ENCODE results near the gene MATN1. TPM values are rescaled to one million over a fixed set of nuclear protein-coding genes. Genes with fewer than 3 reads are reported as not detected.

The MATN1 gene, protein sequence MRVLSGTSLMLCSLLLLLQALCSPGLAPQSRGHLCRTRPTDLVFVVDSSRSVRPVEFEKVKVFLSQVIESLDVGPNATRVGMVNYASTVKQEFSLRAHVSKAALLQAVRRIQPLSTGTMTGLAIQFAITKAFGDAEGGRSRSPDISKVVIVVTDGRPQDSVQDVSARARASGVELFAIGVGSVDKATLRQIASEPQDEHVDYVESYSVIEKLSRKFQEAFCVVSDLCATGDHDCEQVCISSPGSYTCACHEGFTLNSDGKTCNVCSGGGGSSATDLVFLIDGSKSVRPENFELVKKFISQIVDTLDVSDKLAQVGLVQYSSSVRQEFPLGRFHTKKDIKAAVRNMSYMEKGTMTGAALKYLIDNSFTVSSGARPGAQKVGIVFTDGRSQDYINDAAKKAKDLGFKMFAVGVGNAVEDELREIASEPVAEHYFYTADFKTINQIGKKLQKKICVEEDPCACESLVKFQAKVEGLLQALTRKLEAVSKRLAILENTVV
- total RNA-seq (ENCODE audit: unreplicated experiment): 0.22 TPM
- long read RNA-seq: 0 reads

DNA sequence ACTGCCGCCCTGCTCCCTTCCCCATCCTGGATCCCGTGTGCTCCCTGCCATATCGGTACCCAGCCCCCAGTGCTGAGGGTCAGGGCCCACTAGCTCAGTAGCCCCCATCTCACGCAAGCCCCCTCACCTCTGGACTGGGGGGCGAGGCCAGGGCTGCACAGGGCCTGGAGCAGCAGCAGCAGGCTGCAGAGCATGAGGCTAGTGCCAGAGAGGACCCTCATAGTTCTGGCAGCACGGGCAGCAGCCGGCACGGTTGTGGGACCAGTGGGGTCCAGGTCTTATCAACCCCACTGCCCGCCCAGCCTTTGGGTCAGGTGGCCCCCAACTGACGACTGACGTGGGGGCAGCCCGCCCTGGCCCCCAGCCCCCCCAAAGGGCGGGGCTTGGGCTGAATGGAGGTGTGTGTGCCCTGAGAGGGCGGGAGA lies at the start of gene MATN1:
Gene MATN1, minus strand, starts transcription at position 255 of the 425 bp plus-strand sequence. Its CDS starts 34 bp downstream, at position 221.
- Mint-ChIP-seq H3K4me1 (ENCODE audit: low read depth, unreplicated experiment) (peaks cover 16% of the 10 kb centered on the region), H3K9me3 (ENCODE audit: unreplicated experiment) (peaks cover 3% of the 10 kb centered on the region), H3K36me3 (ENCODE audit: unreplicated experiment) (no peaks in the 10 kb centered on the region), H3K27ac (ENCODE audit: unreplicated experiment) (no peak within 1 kb of the TSS), H3K27me3 (ENCODE audit: unreplicated experiment) (peaks cover 1% of the 10 kb centered on the region), H3K4me3 (ENCODE audit: unreplicated experiment) (no peak within 1 kb of the TSS)
- no peak for DNase-seq
- TF ChIP-seq, protein P1, sequence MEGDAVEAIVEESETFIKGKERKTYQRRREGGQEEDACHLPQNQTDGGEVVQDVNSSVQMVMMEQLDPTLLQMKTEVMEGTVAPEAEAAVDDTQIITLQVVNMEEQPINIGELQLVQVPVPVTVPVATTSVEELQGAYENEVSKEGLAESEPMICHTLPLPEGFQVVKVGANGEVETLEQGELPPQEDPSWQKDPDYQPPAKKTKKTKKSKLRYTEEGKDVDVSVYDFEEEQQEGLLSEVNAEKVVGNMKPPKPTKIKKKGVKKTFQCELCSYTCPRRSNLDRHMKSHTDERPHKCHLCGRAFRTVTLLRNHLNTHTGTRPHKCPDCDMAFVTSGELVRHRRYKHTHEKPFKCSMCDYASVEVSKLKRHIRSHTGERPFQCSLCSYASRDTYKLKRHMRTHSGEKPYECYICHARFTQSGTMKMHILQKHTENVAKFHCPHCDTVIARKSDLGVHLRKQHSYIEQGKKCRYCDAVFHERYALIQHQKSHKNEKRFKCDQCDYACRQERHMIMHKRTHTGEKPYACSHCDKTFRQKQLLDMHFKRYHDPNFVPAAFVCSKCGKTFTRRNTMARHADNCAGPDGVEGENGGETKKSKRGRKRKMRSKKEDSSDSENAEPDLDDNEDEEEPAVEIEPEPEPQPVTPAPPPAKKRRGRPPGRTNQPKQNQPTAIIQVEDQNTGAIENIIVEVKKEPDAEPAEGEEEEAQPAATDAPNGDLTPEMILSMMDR (IDR thresholded peaks at IDR 0.05; ENCODE audit: partially characterized antibody, unreplicated experiment): no peak

DNA sequence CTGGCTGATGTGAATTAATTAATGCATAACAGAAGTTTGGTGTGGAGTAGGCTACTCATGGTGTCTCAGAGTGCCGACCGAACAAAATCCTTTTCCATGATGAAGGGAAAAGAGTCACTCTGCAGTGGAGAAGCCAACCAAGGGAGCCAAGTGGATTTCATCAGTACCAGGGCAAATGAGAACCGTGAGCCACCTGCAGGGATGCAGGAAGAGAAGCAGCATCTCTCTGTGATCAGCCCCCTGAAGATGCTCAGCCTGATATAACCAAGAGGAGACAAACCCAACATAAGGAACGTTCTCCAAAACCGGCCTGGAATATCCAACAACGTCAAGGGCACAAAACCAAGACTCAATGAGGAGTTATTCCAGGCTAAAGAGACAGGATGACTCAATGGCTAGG lies 47.6 kb upstream of the MATN1 start:
- TF ChIP-seq, protein P1 (IDR thresholded peaks at IDR 0.05; ENCODE audit: partially characterized antibody, unreplicated experiment): no peak
- no peaks in the 10 kb centered on the region for H3K4me1 Mint-ChIP-seq (ENCODE audit: low read depth, unreplicated experiment)
- no peaks in the 10 kb centered on the region for H3K36me3 Mint-ChIP-seq (ENCODE audit: unreplicated experiment)
- no peak overlapping the region for H3K4me3 Mint-ChIP-seq (ENCODE audit: unreplicated experiment)
- peaks cover 2% of the 10 kb centered on the region for H3K27me3 Mint-ChIP-seq (ENCODE audit: unreplicated experiment)
- peaks cover 4% of the 10 kb centered on the region for H3K9me3 Mint-ChIP-seq (ENCODE audit: unreplicated experiment)
- no peak overlapping the region for H3K27ac Mint-ChIP-seq (ENCODE audit: unreplicated experiment)
- no peak for DNase-seq

DNA sequence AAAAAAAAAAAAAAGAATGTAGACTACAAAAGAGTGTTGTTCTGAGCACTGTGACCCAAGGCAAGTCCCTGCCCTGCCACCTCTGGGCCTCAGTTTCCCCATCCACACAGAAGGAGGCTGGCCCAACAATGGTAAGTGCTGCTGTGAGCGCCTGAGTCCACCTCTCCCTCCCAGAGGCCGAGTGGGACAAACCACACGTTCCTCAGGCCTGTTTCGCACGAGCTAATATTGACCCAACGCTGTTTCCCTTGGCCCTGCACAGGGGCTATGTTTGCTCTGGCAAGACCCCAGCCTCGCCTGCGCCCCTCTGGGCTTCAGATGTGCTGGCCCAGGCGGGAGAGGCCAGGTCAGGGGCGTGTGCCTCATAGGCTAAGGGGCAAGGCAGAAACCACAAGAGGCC lies 46.8 kb upstream of the MATN1 start:
- H3K27ac Mint-ChIP-seq (ENCODE audit: unreplicated experiment): no peak overlapping the region
- peaks cover 2% of the 10 kb centered on the region for H3K27me3 Mint-ChIP-seq (ENCODE audit: unreplicated experiment)
- H3K4me3 Mint-ChIP-seq (ENCODE audit: unreplicated experiment): no peak overlapping the region
- H3K36me3 Mint-ChIP-seq (ENCODE audit: unreplicated experiment): no peaks in the 10 kb centered on the region
- TF ChIP-seq, protein P1 (IDR thresholded peaks at IDR 0.05; ENCODE audit: partially characterized antibody, unreplicated experiment): no peak
- H3K4me1 Mint-ChIP-seq (ENCODE audit: low read depth, unreplicated experiment): no peaks in the 10 kb centered on the region
- peaks cover 4% of the 10 kb centered on the region for H3K9me3 Mint-ChIP-seq (ENCODE audit: unreplicated experiment)
- DNase-seq: no peak

DNA sequence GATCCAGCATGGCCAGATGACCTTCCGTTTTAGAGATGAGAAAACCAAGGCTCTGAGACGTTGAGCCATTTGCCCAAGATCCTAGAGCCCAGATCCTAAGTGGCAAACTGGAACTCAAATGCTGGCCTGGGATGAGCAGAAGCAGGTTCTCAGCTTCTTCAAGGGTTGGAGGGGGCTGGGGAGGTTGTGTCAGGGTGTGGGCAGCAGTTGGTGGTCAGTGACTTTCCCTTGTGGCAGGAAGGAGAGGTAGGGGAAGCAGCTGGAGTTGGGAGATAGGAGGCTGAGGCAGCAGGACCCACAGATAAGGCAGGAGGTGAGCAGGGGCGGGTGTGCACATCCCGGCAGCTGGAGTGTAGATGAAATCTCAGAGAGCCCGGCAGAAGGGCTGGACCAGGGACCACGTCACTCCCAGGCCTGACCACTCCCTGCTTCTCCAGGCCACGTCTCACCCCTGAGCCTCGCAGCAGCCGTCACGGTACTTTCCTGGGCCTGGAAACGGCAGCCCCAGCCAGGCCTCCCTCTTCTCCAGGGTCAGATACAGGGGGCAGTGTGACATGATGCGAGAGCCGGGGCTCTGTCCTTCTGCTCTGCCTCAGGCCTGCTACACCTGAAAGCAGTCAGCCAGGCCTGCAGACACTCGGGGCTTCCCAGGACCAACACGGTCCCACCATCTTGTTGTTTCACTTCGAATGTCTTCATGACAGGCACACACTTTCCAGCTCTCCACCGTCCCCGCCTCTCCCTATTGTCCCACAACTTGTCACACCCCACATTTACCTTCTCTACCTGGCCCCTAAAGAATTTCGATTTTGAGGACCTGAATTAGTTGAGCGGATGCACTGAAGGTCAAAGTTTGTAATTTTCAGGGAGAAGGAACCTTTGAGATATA lies 45.7 kb upstream of the MATN1 start:
- TF ChIP-seq, protein P1 (IDR thresholded peaks at IDR 0.05; ENCODE audit: partially characterized antibody, unreplicated experiment): no peak
- Mint-ChIP-seq H3K9me3 (ENCODE audit: unreplicated experiment) (peaks cover 4% of the 10 kb centered on the region), H3K4me1 (ENCODE audit: low read depth, unreplicated experiment) (no peaks in the 10 kb centered on the region), H3K27me3 (ENCODE audit: unreplicated experiment) (peaks cover 2% of the 10 kb centered on the region), H3K4me3 (ENCODE audit: unreplicated experiment) (no peak overlapping the region), H3K36me3 (ENCODE audit: unreplicated experiment) (no peaks in the 10 kb centered on the region), H3K27ac (ENCODE audit: unreplicated experiment) (peak overlapping the region; percentile 16)
- DNase-seq: no peak

All from glutamatergic neuron (in vitro differentiated cells).